GM03348 (cell line): ENCODE measurements around the gene SUGP1.
A peak's percentile ranks its signal among the peaks of the same experiment; 100 is the strongest.

Experiments
- DNase-seq: peaks from one replicate; pipeline ENCODE4 v3.0.0; 2012; ENCODE audit warnings: low spot score

SUGP1 gene

GRCh38 chr19:19303411-19303810 is 16.9 kb downstream of the SUGP1 start:
- no peak for DNase-seq

GRCh38 chr19:19300613-19301012 is 19.7 kb downstream of the SUGP1 start:
- DNase-seq = no peak

- DNase-seq = no peak
These were observed 22.6 kb downstream of the SUGP1 start for GRCh38 chr19:19297759-19298158.

GRCh38 chr19:19296953-19297689 is 23.2 kb downstream of the SUGP1 start:
- DNase-seq = no peak

- DNase-seq = no peak
These were observed 25.4 kb downstream of the SUGP1 start for GRCh38 chr19:19294914-19295313.

GRCh38 chr19:19292607-19293006 is 27.7 kb downstream of the SUGP1 start:
- DNase-seq = no peak

- no peak for DNase-seq
These were observed 34.6 kb downstream of the SUGP1 start for GRCh38 chr19:19285686-19286085.

GRCh38 chr19:19280561-19280960 is 39.7 kb downstream of the SUGP1 start:
- peak; percentile 70 for DNase-seq

- no peak for DNase-seq
These were observed 40.5 kb downstream of the SUGP1 start for GRCh38 chr19:19279853-19280252.

- no peak for DNase-seq
These were observed 41.2 kb downstream of the SUGP1 start for GRCh38 chr19:19279062-19279612.

- DNase-seq = no peak
These were observed 42.0 kb downstream of the SUGP1 start for GRCh38 chr19:19278315-19278714.

GRCh38 chr19:19276851-19277250 is 43.5 kb downstream of the SUGP1 start:
- no peak for DNase-seq

GRCh38 chr19:19276386-19276785 is 43.9 kb downstream of the SUGP1 start:
- peak; percentile 65 for DNase-seq

GRCh38 chr19:19274716-19275565 is 45.4 kb downstream of the SUGP1 start:
- no peak for DNase-seq

- no peak for DNase-seq
These were observed 46.2 kb downstream of the SUGP1 start for GRCh38 chr19:19274146-19274545.

GRCh38 chr19:19271828-19272599 is 48.3 kb downstream of the SUGP1 start:
- no peak for DNase-seq

- no peak for DNase-seq
These were observed 49.3 kb downstream of the SUGP1 start for GRCh38 chr19:19270749-19271571.

- DNase-seq = no peak
These were observed 50.2 kb downstream of the SUGP1 start for GRCh38 chr19:19269952-19270694.

GRCh38 chr19:19268453-19269385 is 51.6 kb downstream of the SUGP1 start:
- no peak for DNase-seq

GRCh38 chr19:19267305-19267704 is 53.0 kb downstream of the SUGP1 start:
- DNase-seq = no peak
